ENCODE results near the gene BUD23.
"Not testable (repeated sequence)": the region's sequence is repeated elsewhere in the genome, so short reads cannot be mapped to it uniquely, and the experiment has no call there.

BUD23 gene

DNA sequence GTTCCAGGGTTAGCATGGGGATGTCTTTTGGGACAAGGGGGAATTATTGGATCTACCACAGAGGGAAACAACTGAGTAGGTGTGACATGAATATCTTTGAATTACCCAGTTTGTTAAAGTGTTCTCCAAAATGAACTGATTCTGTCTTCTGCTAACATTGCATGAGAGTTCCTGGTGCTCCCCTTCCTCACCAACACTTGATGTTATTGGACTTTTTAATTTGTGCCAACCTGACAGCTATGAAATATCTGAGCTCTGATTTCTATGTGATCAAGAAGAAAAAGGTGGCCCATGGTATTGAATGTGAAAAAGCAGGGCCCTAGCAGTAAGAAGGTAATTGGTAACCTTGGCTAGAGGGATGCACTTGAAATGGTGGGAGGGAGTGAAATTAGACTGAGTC lies 20.4 kb upstream of the BUD23 start:
- in situ Hi-C loops (cut with HindIII; ENCODE audit: low pct_ligation_motif_present, low pct_unique_long_range_greater_than_20kb, low sequenced_read_pairs): no loop called here
- no peak for DNase-seq

DNA sequence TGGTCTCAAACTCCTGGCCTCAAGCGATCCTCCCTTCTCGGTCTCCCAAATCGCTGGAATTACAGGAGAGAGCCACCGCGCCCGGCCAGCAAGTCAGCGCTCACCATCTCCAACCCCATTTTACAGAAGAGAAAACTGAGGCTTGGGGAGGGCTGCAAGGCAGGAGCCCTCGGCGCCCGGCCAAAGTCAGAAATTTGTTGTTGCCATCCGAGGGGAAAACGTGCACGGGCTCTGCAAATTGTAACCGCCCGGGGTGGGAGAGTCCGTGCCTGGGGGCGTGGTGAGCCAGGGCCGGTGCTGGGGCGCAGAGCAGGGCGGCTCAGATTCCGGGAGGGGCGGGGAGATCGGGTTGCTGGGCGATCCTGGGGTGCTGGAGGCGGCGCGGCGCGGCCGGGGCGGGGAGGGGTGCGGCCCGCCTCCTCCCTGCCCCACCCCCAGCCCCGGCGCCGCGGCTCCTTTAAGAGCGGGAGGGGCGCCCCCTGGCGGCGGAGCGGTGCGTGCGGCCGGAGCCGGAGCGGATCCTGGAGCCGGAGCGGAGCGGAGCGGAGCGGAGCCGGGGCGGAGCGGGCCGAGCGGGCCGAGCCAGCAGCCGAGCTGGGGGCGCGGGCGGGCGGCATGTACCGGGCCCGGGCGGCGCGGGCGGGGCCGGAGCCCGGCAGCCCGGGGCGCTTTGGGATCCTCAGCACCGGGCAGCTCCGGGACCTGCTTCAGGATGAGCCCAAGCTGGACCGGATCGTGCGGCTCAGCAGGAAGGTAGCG lies 15.9 kb upstream of the BUD23 start, which contains the start of gene VPS37D:
TSS of gene VPS37D (plus strand) at position 488 of the 759 bp plus-strand sequence. CDS start at position 616, 128 bp downstream.
- peak; percentile 95 for DNase-seq
- in situ Hi-C loops (cut with HindIII; ENCODE audit: low pct_ligation_motif_present, low pct_unique_long_range_greater_than_20kb, low sequenced_read_pairs): no loop called here

- no peak for DNase-seq
- in situ Hi-C loops (cut with HindIII; ENCODE audit: low pct_ligation_motif_present, low pct_unique_long_range_greater_than_20kb, low sequenced_read_pairs): no loop called here
Observed at GRCh38 chr7:73668103-73668885, 15.1 kb upstream of the BUD23 start.

GRCh38 chr7:73668886-73669230 lies 14.5 kb upstream of the BUD23 start:
- no peak for DNase-seq
- in situ Hi-C loops (cut with HindIII; ENCODE audit: low pct_ligation_motif_present, low pct_unique_long_range_greater_than_20kb, low sequenced_read_pairs): no loop called here

GRCh38 chr7:73669288-73669701 lies 14.1 kb upstream of the BUD23 start:
- in situ Hi-C loops (cut with HindIII; ENCODE audit: low pct_ligation_motif_present, low pct_unique_long_range_greater_than_20kb, low sequenced_read_pairs): no loop called here
- no peak for DNase-seq

DNA sequence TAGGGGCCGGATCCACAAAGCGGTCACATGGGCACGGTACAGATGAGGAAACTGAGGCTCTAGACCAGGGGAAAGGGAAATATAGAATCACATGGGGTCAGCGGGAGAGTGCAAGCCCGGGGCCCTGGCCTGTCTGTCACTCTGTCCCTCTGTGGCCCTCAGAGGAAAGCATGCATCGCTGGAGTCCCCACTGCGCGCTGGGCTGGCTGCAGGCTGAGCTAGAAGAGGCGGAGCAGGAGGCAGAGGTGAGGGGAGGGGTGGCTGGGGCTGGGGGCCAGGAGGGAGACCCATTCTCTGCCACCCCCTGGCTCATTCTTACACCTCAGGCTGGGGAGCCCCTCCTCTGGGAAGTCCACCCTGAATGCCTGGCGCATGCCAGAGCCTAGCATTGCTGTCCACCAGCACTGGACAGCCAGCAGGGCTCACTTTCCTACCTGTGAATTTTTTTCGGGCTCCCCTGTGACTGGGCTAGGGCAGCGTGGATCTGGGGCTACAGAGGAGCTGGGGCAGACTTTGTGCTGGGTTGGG lies 13.5 kb upstream of the BUD23 start:
- no peak for DNase-seq
- in situ Hi-C loops (cut with HindIII; ENCODE audit: low pct_ligation_motif_present, low pct_unique_long_range_greater_than_20kb, low sequenced_read_pairs): no loop called here

DNA sequence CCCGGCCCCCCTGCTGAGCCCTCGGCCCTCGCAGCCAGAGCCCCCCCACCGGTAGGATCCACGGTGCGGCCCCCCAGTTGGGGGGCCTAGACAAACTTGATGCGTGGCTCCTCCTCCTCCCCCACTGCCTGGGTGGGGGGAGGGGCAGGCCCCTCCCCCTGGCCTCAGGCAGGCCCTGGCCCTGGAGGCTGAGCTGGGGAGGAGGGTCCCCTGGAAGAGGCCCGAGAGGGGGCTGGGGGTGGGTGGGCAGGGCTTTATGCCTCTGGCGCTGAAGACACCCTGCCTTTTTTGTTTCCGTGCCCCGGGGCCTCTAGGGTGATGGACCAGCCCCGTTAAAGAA lies 12.1 kb upstream of the BUD23 start:
- DNase-seq: no peak
- in situ Hi-C loops (cut with HindIII; ENCODE audit: low pct_ligation_motif_present, low pct_unique_long_range_greater_than_20kb, low sequenced_read_pairs): no loop called here

- no peak for DNase-seq
- in situ Hi-C loops (cut with HindIII; ENCODE audit: low pct_ligation_motif_present, low pct_unique_long_range_greater_than_20kb, low sequenced_read_pairs): no loop called here
Observed at GRCh38 chr7:73671857-73672445, 11.4 kb upstream of the BUD23 start.

GRCh38 chr7:73674468-73675124 lies 8.8 kb upstream of the BUD23 start:
- in situ Hi-C loops (cut with HindIII; ENCODE audit: low pct_ligation_motif_present, low pct_unique_long_range_greater_than_20kb, low sequenced_read_pairs): no loop called here
- no peak for DNase-seq

DNA sequence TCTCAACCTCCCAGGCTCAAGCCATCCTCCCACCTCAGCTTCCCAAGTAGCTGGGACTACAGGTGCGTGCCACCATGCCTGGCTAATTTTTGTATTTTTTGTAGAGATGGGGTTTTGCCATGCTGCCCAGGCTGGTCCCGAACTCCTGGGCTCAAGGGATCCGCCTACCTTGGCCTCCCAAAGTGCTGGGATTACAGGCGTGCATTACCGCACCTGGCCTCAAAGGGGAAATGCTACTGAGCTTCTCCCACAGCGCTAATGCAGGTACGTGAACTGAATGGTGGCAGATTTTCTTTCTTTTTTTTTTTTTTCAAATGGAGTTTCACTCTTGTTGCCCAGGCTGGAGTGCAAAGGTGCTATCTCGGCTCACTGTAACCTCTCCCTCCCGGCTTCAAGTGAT lies 7.3 kb upstream of the BUD23 start:
- in situ Hi-C loops (cut with HindIII; ENCODE audit: low pct_ligation_motif_present, low pct_unique_long_range_greater_than_20kb, low sequenced_read_pairs); DNase-seq: not testable (repeated sequence)

- in situ Hi-C loops (cut with HindIII; ENCODE audit: low pct_ligation_motif_present, low pct_unique_long_range_greater_than_20kb, low sequenced_read_pairs): no loop called here
- DNase-seq: no peak
Observed at GRCh38 chr7:73678862-73679261, 4.5 kb upstream of the BUD23 start.

DNA sequence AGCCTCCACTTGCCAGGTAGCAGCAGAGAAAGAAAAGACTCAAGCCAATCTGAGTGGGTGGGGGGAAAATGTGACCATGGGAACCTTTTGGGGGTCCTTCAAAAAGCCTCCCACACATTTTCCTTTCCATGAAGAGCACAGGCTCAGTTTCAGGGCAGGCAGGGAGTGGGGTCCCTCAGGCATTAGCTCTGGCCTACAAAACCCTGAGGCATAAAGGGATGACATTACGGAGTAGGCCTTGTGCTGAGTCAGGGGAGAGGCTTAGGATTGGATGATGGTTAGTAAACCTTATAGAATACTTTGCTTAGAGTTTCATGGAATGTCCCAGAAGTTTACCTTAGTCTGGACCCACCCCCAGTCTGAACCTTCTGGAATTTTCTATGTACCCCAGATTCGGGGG lies 3.7 kb upstream of the BUD23 start:
- in situ Hi-C loops (cut with HindIII; ENCODE audit: low pct_ligation_motif_present, low pct_unique_long_range_greater_than_20kb, low sequenced_read_pairs): no loop called here
- no peak for DNase-seq

DNA sequence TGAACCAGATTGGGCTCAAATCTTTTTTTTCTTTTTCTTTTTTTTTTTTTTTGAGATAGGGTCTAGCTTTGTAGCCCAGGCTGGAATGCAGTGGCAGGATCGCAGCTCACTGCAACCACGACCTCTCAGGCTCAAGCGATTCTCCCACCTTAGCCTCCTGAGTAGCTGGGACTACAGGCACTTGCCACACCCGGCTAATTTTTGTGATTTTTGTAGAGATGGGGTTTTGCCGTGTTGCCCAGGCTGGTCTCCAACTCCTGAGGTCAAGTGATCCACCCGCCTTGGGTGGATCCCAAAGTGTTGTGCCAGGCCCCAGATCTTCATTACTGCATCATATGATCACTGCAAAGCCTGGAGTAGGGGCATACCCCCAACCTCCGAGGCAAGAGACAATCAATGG lies 2.9 kb upstream of the BUD23 start:
- no peak for DNase-seq
- in situ Hi-C loops (cut with HindIII; ENCODE audit: low pct_ligation_motif_present, low pct_unique_long_range_greater_than_20kb, low sequenced_read_pairs): no loop called here

DNA sequence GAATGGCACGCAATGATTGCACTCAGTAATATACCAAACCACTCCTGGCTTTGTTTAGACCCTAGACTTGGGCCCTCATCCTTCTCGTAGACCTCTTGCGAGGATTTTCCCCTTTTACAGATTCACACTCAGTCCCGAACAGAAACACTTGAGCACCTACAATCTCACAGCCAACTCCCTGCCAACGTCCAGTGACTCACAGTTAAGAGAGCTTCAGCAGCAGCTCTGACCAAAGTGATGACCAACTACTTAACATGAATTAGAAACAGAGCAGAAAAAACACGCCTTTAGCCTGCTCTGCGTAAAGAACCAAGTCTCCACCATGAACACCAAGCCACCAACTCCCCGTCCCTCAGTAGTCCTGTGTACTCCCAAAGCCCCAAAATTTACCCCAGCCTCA lies 2.4 kb upstream of the BUD23 start:
- in situ Hi-C loops (cut with HindIII; ENCODE audit: low pct_ligation_motif_present, low pct_unique_long_range_greater_than_20kb, low sequenced_read_pairs): no loop called here
- DNase-seq: peak; percentile 62

DNA sequence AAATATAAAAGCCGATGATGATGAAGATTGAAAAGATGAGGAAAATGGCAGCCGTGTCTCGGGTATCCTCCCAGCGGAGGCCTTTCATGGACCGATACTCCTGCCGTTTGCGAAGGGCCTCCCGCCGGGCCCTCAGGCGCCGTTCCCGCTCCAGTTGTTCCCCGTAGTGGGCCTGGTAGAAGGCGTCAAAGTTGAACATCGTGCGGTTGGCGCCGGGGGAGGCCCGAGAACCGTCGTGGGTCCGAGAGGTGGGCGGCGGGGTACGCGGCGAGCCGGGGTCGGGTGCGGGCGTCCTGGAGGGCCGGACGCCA lies 697 bp upstream of the BUD23 start:
- in situ Hi-C loops (cut with HindIII; ENCODE audit: low pct_ligation_motif_present, low pct_unique_long_range_greater_than_20kb, low sequenced_read_pairs): no loop called here
- DNase-seq: no peak

DNA sequence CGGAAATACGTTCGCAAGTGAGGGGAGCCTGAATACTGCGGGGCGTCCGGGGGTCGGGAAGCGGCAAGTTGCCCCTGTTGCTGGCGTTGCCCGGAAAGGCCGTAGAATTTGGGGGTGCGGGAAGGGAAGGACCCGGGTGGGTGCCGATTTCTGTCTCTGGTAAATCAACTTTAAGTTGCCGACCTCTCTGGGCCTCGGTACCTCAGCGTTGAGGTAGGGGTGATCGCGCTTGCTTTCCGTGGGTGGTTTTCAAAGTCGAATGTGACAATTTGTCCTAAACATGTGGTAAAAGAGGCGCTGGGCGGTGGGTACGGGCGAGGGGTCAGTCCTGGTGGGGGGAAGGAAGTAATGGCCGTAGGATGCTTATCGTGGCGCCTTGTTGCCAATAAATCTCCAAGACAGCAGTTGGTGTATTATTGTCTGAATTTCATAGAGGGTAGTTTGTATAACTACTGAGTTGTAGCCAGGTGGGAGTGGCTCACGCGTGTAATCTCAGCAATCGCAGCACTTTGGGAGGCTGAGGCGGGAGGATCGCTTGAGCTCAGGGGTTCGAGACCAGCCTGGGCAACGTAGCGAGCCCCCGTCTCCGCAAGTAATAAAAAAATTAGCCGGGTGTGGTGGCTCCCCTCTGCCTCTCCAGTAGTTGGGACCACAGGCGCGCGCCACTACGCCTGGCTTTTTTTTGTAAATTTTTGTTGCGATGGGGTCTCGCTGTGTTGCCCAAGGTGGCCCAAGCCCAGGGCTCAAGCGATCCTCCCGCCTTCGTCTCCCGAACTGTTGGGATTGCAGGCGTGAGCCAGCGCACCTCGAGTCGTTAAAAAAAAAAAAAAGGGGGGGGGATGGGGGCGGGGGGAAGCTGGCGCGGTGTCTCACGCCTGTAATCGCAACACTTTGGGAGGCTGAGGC lies 644 bp downstream of the BUD23 start:
- in situ Hi-C loops (cut with HindIII; ENCODE audit: low pct_ligation_motif_present, low pct_unique_long_range_greater_than_20kb, low sequenced_read_pairs): no loop called here
- peak; percentile 26 for DNase-seq

DNA sequence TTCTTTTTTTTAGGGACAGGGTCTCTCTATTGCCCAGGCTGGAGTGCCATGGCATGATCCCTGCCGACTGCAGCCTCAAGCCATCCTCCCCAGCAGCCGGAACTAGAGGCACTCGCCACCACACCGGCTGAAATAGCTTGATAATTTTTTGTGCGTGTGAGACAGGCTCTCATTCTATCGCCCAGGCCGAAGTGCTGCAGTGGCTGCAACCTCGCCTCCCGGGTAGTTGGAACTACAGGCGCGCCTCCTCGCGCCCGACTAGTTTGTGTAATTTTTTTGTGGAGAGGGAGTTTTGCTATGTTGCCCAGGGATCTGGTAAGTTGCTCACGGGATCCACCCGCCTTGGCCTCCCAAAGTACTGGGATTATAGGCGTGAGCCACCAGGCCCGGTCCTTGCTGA lies 1.9 kb downstream of the BUD23 start:
- in situ Hi-C loops (cut with HindIII; ENCODE audit: low pct_ligation_motif_present, low pct_unique_long_range_greater_than_20kb, low sequenced_read_pairs): no loop called here
- no peak for DNase-seq

DNA sequence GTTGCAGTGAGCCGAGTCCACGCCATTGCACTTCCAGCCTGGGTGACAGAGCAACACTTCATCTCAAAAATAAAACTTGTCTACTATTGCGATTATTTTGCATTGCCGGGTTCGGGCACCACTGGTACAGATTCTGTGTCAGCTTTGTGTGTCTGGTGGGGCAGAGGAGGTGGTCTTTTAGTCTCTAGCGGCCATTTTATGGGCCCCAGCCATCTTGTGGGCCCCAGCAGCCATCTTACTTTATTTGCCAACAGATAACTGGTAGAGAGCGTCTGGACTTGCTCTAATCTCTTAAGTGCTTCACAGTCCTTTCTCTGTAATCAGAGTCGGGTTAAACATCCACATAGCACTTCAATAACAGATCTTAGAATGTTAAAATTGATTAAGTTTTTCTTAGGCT lies 4.9 kb downstream of the BUD23 start:
- in situ Hi-C loops (cut with HindIII; ENCODE audit: low pct_ligation_motif_present, low pct_unique_long_range_greater_than_20kb, low sequenced_read_pairs): no loop called here
- no peak for DNase-seq
